ENCODE results near the gene CYP39A1.

Gene CYP39A1

GRCh38 chr6:46513533-46513932 is 139.1 kb downstream of the CYP39A1 start:
- TF ChIP-seq EZH2phosphoT487 (IDR thresholded peaks at IDR 0.05; ENCODE audit: borderline replicate concordance, low read length) (no peak), CTCF (IDR thresholded peaks at IDR 0.05; ENCODE audit: low read depth, low read length, poor library complexity, severe bottlenecking) (no peak)
- no peaks in the 10 kb centered on the region for H3K9me3 ChIP-seq (ENCODE audit: control insufficient read depth, insufficient read depth, low read length)
- no peaks in the 10 kb centered on the region for H4K20me1 ChIP-seq (ENCODE audit: control insufficient read depth, insufficient read depth, low read depth, low read length)
- H3K4me2 ChIP-seq (ENCODE audit: low read length): no peak overlapping the region
- no peaks in the 10 kb centered on the region for H3F3A ChIP-seq (ENCODE audit: control insufficient read depth, insufficient read depth)
- H3K4me3 ChIP-seq (ENCODE audit: low read length): no peak overlapping the region
- no peaks in the 10 kb centered on the region for H3K27me3 ChIP-seq (ENCODE audit: control insufficient read depth, low read length)
- no peaks in the 10 kb centered on the region for H3K79me2 ChIP-seq (ENCODE audit: control insufficient read depth, low read length)
- no peaks in the 10 kb centered on the region for H3K4me1 ChIP-seq (ENCODE audit: control insufficient read depth, low read length)
- no peak overlapping the region for H3K27ac ChIP-seq (ENCODE audit: low read depth, low read length)
- H3K9me2 ChIP-seq (replicated peaks; ENCODE audit: control insufficient read depth, low read length): no peaks in the 10 kb centered on the region
- no peaks in the 10 kb centered on the region for H3K36me3 ChIP-seq (ENCODE audit: control insufficient read depth, low read length)

- H3F3A ChIP-seq (ENCODE audit: control insufficient read depth, insufficient read depth): no peaks in the 10 kb centered on the region
- no peaks in the 10 kb centered on the region for H3K9me2 ChIP-seq (replicated peaks; ENCODE audit: control insufficient read depth, low read length)
- no peak overlapping the region for H3K4me2 ChIP-seq (ENCODE audit: low read length)
- no peak overlapping the region for H3K27ac ChIP-seq (ENCODE audit: low read depth, low read length)
- no peaks in the 10 kb centered on the region for H4K20me1 ChIP-seq (ENCODE audit: control insufficient read depth, insufficient read depth, low read depth, low read length)
- H3K79me2 ChIP-seq (ENCODE audit: control insufficient read depth, low read length): no peaks in the 10 kb centered on the region
- H3K27me3 ChIP-seq (ENCODE audit: control insufficient read depth, low read length): no peaks in the 10 kb centered on the region
- TF ChIP-seq CTCF (IDR thresholded peaks at IDR 0.05; ENCODE audit: low read depth, low read length, poor library complexity, severe bottlenecking) (no peak), EZH2phosphoT487 (IDR thresholded peaks at IDR 0.05; ENCODE audit: borderline replicate concordance, low read length) (no peak)
- no peak overlapping the region for H3K4me3 ChIP-seq (ENCODE audit: low read length)
- H3K4me1 ChIP-seq (ENCODE audit: control insufficient read depth, low read length): no peaks in the 10 kb centered on the region
- no peaks in the 10 kb centered on the region for H3K36me3 ChIP-seq (ENCODE audit: control insufficient read depth, low read length)
- no peaks in the 10 kb centered on the region for H3K9me3 ChIP-seq (ENCODE audit: control insufficient read depth, insufficient read depth, low read length)
Observed at GRCh38 chr6:46511320-46511719, 141.3 kb downstream of the CYP39A1 start.

GRCh38 chr6:46510651-46511050 is 142.0 kb downstream of the CYP39A1 start:
- no peaks in the 10 kb centered on the region for H3K27me3 ChIP-seq (ENCODE audit: control insufficient read depth, low read length)
- H3F3A ChIP-seq (ENCODE audit: control insufficient read depth, insufficient read depth): no peaks in the 10 kb centered on the region
- no peak overlapping the region for H3K4me2 ChIP-seq (ENCODE audit: low read length)
- no peak overlapping the region for H3K27ac ChIP-seq (ENCODE audit: low read depth, low read length)
- no peaks in the 10 kb centered on the region for H3K9me2 ChIP-seq (replicated peaks; ENCODE audit: control insufficient read depth, low read length)
- no peak for TF ChIP-seq EZH2phosphoT487 (IDR thresholded peaks at IDR 0.05; ENCODE audit: borderline replicate concordance, low read length)
- no peak for TF ChIP-seq CTCF (IDR thresholded peaks at IDR 0.05; ENCODE audit: low read depth, low read length, poor library complexity, severe bottlenecking)
- no peak overlapping the region for H3K4me3 ChIP-seq (ENCODE audit: low read length)
- H3K79me2 ChIP-seq (ENCODE audit: control insufficient read depth, low read length): no peaks in the 10 kb centered on the region
- H3K9me3 ChIP-seq (ENCODE audit: control insufficient read depth, insufficient read depth, low read length): no peaks in the 10 kb centered on the region
- H3K4me1 ChIP-seq (ENCODE audit: control insufficient read depth, low read length): no peaks in the 10 kb centered on the region
- H4K20me1 ChIP-seq (ENCODE audit: control insufficient read depth, insufficient read depth, low read depth, low read length): no peaks in the 10 kb centered on the region
- no peaks in the 10 kb centered on the region for H3K36me3 ChIP-seq (ENCODE audit: control insufficient read depth, low read length)

Measured in DOHH2 (cell line).